ENCODE measurements around the gene RASAL1.
"Not testable (repeated sequence)": the region's sequence is repeated elsewhere in the genome, so short reads cannot be mapped to it uniquely, and the experiment has no call there.

Gene RASAL1

GRCh38 chr12:113137861-113138783 is 2.6 kb upstream of the RASAL1 start:
- DNase-seq: no peak

GRCh38 chr12:113136990-113137511 is 1.5 kb upstream of the RASAL1 start:
- DNase-seq: no peak

GRCh38 chr12:113136128-113136989 is 798 bp upstream of the RASAL1 start:
- DNase-seq: peak; percentile 63

- DNase-seq: no peak
Observed at GRCh38 chr12:113134521-113134951, 1.0 kb downstream of the RASAL1 start.

GRCh38 chr12:113134071-113134470 is 1.5 kb downstream of the RASAL1 start:
- no peak for DNase-seq

- DNase-seq: no peak
Observed at GRCh38 chr12:113133666-113134065, 1.9 kb downstream of the RASAL1 start.

GRCh38 chr12:113133036-113133435 is 2.5 kb downstream of the RASAL1 start:
- DNase-seq: no peak

- DNase-seq: no peak
Observed at GRCh38 chr12:113131556-113131955, 4.0 kb downstream of the RASAL1 start.

- no peak for DNase-seq
Observed at GRCh38 chr12:113130457-113131135, 5.0 kb downstream of the RASAL1 start.

- DNase-seq: no peak
Observed at GRCh38 chr12:113129664-113130456, 5.7 kb downstream of the RASAL1 start.

GRCh38 chr12:113128802-113129663 is 6.5 kb downstream of the RASAL1 start:
- DNase-seq: no peak

- no peak for DNase-seq
Observed at GRCh38 chr12:113127791-113128199, 7.8 kb downstream of the RASAL1 start.

- no peak for DNase-seq
Observed at GRCh38 chr12:113120670-113121370, 14.7 kb downstream of the RASAL1 start.

- no peak for DNase-seq
Observed at GRCh38 chr12:113119980-113120669, 15.4 kb downstream of the RASAL1 start.

GRCh38 chr12:113118142-113118541 is 17.4 kb downstream of the RASAL1 start:
- no peak for DNase-seq

GRCh38 chr12:113117684-113118083 is 17.9 kb downstream of the RASAL1 start:
- not testable (repeated sequence) for DNase-seq

GRCh38 chr12:113116875-113117274 is 18.7 kb downstream of the RASAL1 start:
- DNase-seq: no peak

GRCh38 chr12:113115455-113116126 is 20.0 kb downstream of the RASAL1 start:
- no peak for DNase-seq
